ENCODE measurements around the gene PBX3.
"Not testable (repeated sequence)": the region's sequence is repeated elsewhere in the genome, so short reads cannot be mapped to it uniquely, and the experiment has no call there.

Gene PBX3

DNA sequence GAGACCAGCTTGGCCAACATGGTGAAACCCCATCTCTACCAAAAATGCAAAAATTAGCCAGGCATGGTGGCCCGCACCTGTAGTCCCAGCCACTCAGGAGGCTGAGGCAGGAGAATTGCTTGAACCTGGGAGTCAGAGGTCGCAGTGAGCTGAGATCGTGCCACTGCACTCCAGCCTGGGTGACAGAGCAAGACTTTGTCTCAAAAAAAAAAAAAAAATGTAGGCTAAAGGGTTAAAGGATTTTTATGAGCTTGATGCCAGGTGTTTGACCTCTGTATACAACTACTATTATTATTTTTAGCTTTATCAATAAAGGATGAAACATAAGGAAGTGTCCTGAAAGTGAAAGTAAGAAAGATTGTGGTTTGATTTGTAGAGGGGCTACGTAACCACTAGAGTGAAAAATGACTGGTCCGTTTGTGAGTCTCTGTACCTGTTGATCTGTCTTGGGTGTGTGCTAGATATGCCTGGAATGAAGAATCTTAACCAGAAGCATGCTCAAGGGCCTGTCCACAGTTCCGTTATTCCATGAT lies 76.8 kb downstream of the PBX3 start:
- DNase-seq = not testable (repeated sequence)

DNA sequence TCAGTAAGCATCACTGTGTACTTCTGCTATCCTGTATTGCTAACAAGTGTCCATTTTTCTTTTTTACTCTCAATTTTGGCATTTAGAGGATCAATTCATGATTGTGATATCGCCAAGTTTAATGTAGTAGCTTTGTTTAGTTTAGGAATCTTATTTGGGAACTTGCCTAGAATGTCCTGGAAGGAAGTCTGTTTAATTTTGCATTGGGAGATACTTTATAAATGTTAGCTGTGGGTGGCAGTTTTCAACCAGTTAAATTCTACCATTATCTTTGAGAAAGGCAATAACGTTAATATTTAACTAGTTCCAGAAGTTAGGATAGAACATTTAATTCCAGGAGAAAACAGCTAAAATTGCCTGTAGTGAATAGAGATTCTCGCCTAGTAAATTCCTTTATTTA lies 78.6 kb downstream of the PBX3 start:
- no peak for DNase-seq

DNA sequence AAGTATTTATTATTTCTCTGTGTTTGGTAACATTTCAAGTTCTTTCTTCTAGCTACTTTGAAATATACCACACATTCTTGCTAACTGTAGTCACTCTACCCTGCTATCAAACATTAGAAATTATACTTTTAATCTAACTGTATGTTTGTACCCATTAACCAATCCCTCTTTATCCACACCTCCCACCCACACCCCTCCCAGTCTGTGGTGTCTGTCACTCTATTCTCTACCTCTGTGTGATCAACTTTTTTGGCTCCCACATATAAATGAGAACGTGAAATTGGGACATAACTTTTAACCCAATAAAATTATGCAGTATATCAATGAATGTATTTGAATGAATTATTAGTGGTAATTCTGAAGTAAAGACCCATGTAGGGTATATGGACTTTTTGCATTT lies 79.7 kb downstream of the PBX3 start:
- no peak for DNase-seq

DNA sequence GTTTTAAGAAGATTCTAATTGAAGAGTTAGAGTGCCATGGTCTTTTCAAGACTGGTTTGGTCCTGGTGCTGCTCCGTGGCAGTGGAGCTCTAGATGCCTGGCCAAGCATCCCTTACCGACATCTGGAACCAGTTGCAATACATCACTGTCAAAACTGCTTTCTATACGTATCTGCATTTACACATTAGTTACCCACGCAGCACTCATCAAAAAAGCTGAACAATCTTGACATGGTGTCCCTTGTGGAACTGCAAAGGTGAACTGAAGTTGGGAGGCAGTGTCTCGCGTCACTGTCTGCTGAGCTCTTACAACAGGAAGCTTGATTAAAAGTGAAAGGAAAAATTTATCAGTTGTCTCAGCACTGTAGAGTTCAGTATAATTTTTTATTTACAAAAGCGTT lies 82.6 kb downstream of the PBX3 start:
- peak; percentile 13 for DNase-seq

DNA sequence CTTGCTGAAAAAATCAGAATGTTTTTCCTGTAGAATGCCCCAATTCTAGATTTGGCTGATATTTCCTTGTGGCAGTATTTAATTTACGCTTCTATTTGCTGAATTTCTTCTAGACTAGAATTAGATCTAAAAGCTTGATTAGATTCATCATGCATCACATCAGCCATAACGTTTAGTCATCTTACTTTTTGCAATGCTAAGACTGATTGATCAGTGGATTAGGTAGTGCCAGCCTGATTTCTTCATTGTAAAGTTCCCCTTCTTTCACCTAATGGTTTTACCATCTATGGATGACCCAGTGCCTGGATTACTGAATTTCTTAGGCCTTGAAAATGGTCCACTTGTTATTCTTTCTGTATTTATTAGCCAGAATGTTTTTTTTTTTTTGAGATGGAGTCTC lies 83.9 kb downstream of the PBX3 start:
- no peak for DNase-seq

DNA sequence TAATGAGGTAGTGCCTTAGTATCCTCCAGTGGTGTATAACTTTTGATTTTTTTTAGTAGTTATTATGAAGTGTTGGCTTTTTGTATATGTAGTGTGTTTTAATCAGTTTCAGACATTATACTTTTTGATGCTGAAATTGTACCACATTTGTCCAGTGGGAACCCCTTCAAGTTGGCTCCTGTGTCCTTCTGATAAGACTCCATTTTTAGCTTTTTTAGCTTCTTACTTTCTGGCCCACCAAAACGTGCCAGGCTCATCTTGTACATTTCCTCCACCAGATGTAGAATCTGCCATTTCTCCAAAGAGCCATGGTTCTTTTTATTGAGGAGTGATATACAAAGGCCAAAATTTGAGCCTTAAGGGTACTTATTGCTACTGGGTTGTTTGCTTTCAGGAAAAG lies 84.4 kb downstream of the PBX3 start:
- DNase-seq = no peak

DNA sequence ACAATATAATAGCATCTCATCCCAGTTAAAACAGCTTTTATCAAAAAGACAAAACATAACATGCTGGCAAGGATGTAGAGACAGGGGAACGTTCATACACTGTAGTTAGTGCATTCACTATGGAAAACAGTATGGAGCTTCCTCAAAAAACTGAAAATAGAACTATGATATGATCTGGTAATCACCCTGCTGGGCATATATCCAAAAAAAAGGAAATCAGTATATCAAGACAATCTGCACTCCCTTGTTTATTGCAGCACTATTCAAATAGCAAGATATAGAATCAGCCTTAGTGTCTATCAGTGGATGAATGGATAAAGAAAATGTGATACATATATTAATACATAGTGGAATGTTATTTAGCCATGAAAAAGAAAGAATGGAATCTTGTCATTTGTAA lies 88.5 kb downstream of the PBX3 start:
- DNase-seq = no peak

DNA sequence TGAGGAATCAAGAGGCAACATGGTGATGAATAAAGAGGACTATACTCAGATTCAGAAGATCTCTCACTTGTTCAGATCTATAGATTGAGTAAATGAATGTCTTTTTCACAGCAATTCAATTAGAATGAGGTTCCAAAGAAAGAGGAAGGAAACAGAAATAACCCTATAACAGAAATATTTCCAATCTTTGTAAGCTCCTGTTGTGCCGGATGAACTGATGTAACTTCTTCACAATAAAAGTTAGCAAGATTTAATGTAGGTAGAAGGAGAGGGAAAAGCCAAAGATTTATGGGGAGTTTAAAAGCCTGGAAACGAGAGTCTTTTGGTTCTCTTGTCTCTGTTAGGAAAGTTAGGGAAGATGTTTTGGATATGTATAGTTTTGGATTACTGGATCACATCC lies 92.1 kb downstream of the PBX3 start:
- DNase-seq = no peak

DNA sequence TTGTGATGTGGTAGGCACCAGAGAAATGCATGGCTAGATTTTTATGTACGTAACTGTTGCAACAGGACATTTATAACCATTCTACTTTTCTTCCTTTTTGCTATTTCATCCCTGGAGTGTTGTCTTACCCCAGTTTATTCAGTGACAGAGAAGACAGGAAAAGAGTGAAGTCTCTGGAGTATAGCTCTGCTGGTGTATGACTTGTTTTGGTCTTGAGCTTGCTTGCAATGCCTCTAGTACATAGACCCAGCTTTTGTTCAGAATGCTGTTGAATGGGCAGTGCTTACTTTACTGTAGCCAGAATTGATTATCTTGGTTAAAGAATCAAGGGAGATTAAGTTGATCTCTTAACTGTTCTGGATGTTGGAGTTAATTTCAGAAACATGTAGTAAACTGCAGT lies 94.3 kb downstream of the PBX3 start:
- DNase-seq = no peak

DNA sequence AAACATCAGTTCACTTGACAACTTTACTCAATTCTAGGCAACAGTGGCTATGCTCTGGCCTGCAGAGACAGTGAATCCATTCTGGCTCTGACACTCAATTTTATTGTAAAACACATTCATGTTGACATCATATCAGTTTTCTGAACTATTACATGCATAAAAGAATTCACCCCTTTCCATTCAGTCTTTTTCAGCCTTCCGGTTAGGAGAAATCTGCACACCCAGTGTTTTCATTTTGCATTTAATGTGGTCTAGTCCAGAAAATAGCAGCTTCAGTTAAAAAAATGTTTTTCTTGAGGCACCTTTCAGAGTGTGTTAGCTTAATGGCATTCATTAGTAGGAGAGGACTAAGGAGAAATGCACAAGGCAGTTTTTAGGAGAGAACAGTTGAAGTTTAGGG lies 95.1 kb downstream of the PBX3 start:
- no peak for DNase-seq

DNA sequence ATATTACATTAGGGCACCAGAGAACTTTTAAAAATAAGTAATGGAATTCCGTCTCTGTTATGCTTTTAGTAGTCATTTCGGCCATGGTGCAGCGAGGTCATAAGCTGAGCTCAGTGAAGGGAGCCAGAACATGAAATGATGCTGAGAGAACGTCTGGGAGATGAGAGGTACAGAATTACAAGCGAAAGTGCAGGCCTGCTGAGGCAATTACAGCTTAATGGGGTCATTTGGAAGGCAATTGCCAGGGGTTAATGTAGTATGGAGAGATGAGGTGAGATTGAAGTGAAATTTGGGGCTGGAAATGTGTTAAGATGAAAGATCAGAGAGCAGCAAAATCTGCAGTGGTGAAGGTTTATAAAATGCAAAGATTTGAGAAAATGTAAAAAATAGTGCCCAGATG lies 96.5 kb downstream of the PBX3 start:
- peak; percentile 5 for DNase-seq

DNA sequence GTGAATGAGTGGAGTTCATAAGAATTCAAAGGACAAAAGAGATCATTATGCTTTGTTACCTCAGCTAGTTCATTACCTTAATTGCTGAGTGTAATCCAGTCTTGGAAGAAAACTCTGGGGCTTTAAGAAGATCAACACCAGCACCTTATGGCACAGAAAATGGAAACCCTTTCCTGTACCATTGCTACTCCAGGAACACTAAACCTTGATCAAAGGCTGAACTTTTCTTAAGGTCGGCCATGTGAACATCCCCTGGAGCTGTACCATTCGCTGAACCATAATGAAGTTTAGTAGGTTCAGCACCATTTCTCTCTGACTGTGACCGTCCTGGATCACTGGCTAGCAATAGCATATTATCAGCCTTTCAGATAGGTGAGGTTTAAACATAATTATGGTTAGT lies 97.4 kb downstream of the PBX3 start:
- no peak for DNase-seq

DNA sequence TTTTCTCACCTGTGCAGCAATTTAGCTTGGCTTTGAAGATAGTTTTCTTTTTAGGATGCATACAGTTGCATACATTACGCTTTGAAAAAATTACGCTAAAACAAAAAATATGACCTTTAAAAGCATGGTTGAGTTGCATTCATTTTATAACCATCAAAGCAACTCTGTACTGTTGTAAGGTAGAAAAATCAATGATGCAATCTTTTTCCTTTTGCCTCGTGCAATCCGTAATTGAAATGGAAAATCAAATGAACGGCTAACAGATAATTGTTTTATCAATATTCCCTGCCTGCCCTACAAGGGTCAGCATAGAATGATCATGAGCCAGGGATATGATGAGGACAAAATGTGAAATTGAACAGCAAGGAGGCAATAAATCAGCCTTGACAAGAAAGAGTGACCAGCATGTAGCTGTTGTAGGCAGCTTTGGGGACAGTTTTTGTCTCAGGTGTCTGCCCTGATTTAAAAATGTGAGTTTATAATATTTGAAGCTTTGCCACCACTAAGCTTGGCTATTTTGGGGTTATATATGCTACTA lies 98.2 kb downstream of the PBX3 start:
- DNase-seq = no peak

DNA sequence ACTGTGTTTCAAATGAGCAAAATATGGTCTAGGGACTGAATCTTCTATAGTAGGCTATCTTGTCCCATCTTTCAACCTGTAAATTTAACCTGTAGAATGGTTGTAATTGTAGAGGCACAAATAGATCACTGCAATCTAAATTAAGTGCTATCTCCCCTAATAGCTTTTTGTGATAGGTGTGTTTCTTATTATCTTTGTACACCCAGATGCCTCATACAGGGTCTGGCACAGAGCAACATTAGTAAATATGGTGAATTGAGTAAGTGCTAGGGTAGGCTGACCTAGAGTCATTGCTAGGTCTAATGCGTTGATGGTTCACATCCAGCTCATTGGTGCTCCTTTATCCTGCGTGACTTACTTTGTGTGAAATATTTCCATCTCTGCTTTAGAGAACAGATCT lies 100.6 kb downstream of the PBX3 start:
- no peak for DNase-seq

DNA sequence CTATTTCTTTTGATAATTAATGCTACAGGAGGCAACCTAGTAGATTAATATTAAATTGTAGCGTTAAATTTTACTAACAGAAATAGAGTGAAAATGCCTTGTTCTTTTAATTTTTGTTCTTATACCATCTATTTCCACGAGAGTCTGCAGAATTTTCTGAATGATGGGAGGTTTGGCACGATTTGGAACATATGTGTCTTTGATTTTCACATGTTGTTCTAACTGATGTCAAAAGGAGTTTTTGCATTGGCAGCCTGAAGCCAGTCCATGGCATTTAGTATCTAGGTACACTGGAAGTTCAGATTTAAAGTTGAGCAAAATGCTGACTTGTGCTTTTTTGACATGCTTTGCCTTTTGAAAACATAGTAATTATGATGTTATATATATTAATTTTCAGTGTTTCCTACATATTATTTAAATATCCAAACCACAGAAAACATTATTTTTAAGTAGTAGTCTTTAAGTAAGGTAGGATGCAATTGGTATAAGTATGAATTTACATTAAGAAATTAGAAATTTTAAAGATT lies 103.0 kb downstream of the PBX3 start:
- DNase-seq = no peak

DNA sequence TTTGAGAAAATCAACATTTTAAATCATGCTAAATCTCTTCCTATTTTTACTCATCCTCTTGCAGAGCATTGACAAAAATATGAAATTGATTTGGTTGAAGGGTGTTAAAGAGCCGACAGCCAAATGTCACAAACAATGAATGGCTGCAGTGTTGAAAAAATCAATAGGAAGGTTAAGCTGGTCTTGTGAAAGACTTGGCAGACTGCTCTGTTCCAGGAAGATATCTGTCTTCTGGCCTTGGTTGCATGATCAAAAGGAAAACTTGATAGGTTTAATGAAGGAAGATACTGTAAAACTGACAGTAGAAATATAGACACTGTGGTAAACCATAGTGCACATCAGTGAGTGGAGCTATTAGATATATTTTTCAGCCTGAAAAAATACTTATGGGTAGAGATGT lies 103.6 kb downstream of the PBX3 start:
- no peak for DNase-seq

DNA sequence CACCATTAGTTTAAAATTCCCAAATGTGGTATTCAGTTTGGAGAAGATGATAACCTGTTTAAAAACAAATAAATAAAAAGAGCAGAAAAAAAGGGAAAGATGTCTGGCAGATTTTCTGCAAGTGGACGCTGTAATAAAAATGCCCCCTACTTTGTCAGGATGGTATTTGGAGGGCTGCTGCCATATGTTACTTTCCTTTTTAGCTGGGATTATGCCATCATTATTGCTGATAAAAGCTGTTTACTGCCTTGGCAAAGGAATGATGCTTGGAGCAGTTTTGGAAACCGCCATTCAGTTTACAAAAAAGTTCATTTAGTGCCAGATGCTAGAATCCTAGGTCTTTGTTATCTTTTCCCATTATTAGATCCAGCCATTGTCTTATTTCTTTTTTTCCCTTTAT lies 104.8 kb downstream of the PBX3 start:
- no peak for DNase-seq

DNA sequence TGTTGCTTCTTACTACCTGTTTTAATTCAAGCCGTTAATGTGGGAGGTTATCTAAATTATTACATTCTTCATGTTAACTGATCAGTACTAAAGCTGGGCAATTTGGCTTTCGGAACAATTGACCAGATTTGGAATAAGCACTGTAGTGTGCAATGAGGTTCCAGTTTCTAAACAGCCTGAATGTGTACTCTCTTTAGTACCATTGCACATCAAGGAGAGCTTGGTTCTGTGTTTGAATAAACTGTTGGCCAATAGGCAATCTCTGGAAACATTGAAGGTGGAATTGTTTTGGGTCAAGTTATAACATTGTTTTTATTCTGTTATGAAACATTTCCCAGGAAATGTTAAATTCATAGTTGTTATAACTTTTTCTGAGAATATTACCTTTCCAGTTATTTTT lies 105.2 kb downstream of the PBX3 start:
- DNase-seq = no peak

DNA sequence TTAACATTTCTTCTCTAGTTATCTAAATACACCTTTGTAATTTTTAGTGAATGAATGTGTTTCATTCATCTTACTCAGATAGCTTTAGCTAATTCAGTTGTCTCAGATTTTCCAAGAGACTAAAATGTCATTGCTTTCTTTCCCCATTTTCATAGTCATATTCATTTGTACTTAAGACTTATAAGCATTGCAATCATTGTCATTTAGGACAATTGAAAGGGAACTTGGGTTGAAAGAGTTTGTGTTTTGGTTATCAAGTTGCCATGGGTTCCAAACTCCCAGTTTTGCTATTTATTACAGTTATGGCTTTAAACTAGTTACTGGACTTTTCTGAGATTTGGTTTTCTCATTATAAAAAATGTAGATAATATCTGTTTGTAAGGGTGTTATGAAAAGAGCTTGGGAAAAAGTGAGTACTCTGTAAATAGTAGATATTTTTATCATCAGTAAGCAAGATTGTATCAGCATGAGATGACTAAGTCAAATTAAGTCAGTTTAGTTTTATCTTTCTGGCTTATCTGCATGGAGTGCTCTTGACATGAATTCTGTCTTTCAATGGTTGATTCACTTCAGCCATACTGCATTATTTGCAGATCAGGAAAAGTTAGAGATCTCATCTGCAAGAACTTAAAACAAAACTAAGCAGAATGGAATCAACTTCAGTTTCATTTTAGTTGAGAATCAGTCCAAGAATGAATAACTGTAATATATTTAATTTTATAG lies 107.5 kb downstream of the PBX3 start:
- peak; percentile 47 for DNase-seq

DNA sequence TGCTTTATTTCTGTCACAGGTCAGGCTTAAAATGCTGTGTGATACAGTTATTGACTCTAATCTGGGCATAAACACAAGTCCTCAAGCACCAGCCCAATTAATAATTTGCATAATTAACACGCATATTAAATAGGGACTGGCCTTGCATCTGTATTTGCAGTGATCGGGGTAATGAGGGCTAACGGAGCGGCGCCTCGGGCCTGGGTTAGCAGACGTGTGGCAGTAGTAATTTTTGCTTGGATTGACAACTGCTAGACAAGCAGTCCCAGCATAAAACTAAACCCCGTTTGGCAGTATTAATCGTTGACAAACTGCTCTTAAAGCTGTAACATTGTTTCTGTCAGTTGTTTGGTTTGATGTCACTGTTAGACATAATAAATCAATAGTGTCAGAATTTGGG lies 109.2 kb downstream of the PBX3 start:
- DNase-seq = no peak

DNA sequence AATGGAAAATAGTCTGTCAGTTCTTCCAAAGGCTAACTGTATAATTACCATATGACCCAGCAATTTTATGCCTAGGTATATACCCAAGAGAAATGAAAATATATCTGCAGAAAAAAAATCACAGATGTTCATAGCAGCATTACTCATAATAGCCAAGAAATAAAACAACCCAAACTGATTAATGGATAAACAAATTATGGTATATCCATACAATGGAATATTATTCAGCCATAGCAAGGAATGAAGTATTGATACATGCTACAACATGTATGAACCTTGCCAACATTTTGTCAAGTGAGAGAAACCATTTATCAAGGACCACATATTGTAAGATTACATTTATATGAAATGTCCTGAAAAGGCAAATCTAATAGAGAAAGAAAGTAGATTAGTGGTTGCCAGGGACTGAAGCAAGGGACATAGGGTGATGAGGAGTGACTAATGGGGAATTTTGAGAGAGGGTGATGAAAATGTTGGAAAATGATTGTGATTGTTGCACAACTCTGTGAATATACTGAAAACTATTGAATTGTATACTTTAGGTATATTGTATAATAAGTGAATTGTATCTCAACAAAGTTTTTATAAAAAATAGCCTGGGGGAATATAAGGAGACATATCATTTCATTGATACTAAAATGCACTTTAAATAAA lies 114.4 kb downstream of the PBX3 start:
- peak; percentile 6 for DNase-seq

DNA sequence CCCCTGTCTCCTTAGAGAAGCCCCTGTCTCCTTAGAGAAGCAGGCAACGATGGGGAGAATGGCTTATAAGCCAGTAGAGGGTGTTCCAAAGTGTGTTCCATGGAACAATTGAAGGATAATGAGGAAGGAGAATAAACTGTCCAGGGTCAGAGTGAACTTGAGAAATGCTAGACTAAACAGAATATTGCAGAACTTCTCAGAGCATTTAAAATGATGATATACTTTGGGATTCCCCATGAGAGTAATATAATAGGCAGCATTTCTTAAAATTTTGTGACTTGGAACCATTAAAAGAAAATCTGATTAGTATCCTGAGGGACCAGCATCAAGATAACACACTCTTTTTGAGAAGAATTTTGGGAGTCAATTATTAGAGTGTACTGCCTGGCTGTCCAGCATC lies 116.8 kb downstream of the PBX3 start:
- DNase-seq = no peak

DNA sequence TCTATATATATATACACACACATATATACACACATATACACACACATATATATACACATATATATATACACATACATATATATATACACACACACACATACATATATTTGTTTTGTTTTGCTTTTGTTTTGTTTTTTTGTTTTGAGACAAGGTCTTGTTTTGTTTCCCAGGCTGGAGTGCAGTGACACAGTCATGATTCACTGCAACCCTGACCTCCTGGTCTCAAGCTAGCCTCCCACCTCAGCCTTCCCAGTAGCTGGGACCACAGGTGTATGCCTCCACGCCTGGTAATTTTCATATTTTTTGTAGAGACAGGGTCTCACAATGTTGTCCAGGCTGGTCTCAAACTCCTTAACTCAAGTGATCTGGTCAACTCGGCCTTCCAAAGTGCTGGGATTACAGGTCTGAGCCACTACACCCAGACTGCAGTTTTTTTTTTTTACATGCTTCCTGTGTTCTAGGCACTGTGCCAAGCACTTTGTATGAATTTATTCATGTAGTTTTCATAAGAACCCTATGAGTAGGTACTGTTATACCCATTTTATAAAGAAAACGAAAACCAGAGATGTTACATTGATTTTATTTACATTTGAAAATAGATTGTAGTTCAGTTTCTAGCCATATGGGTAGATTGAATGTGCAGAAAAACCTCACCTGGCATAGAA lies 120.7 kb downstream of the PBX3 start:
- DNase-seq = peak; percentile 17

DNA sequence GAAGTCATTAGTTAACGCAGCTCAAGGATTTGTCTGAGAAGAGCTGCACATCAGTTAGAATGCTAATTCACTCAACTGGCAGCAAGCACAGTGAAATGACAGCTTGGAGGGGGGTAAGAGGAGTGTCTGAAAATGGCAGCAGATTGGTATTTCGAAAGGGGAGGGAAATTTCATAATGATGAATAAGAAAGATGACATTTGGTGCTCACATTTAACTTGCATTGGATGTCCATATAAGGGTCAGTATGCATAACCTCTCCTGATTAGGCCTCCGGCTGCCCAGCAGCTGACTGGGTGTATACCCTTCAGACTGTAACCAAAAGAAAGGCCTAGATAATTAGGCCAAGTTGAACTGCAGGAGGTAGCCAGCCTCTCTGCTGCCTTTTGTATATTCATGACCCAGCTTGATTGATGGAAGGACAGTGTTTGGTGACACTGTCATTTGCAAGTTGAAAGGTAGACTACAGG lies 131.0 kb downstream of the PBX3 start:
- DNase-seq = peak; percentile 29
